SHP77 treated with DMSO at 0.1 percent for 48 hours (cell line): ENCODE data around the gene KAZN.

Experiments used
- DNase-seq: peaks from one replicate; lab custom pipeline; 2025; lab: John Stamatoyannopoulos, UW

Gene KAZN

GRCh38 chr1:14742181-14742980 lies 143.9 kb downstream of the KAZN start:
- no peak for DNase-seq

GRCh38 chr1:14743368-14743767 lies 144.9 kb downstream of the KAZN start:
- DNase-seq: no peak

GRCh38 chr1:14745001-14745720 lies 146.7 kb downstream of the KAZN start:
- no peak for DNase-seq

- no peak for DNase-seq
These were observed 147.3 kb downstream of the KAZN start for GRCh38 chr1:14745789-14746188.

- DNase-seq: no peak
These were observed 147.9 kb downstream of the KAZN start for GRCh38 chr1:14746393-14746792.

DNA sequence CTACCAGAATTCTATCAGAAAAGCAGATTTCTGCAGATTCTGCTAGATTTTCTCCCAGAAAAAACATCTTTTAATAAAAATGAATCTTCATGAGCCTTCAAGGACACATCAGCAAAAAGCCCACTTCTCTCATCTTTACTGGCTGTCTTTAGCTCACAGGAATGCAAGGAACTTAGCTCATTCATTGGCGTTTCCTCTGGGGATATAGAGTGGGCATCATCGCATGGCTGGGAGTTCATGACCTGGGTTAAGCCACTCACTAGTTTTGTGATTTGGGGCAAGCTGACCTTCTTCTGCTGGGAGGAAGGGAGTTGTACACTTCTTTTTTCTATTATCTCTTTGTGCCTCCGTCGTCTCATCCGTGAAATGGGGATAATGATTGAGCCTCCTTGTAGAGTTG lies 149.7 kb downstream of the KAZN start:
- DNase-seq: no peak

DNA sequence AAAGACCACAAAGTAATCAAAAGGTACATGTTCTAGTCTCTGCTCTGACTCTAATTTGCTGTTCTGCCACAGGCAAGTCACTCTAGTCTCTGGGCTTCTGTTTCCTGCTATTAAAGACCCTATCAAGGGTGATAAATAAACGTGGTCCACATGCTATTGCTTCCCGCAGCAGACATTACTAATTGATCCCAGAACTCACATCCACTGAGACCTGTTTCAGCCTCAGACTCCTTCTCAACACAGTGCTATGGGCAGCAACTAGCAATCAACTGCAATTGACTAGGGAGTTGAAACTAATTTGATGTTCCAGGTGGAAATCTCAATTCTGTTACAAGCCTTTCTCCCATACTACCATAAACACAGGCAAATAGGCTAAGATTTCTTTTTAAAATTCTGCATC lies 150.5 kb downstream of the KAZN start:
- DNase-seq: no peak

DNA sequence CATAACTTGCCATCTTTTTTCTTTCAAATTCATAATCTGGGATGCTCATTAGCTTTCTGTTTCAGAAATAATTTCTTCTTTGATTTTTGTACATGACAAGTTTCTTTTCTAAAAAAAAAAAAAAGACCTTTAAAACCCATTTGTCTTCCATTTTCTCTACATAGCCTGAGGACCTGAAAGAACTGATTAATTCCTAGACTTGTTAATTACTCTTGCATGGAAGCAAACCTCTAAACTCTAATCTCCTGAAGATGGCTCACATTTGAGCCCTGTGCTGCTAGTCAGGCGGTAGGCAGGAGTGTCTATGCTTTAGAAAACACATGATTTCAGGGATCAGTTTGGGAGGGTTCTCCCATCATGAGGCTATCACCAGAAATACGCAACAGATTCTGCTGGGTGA lies 152.0 kb downstream of the KAZN start:
- no peak for DNase-seq

DNA sequence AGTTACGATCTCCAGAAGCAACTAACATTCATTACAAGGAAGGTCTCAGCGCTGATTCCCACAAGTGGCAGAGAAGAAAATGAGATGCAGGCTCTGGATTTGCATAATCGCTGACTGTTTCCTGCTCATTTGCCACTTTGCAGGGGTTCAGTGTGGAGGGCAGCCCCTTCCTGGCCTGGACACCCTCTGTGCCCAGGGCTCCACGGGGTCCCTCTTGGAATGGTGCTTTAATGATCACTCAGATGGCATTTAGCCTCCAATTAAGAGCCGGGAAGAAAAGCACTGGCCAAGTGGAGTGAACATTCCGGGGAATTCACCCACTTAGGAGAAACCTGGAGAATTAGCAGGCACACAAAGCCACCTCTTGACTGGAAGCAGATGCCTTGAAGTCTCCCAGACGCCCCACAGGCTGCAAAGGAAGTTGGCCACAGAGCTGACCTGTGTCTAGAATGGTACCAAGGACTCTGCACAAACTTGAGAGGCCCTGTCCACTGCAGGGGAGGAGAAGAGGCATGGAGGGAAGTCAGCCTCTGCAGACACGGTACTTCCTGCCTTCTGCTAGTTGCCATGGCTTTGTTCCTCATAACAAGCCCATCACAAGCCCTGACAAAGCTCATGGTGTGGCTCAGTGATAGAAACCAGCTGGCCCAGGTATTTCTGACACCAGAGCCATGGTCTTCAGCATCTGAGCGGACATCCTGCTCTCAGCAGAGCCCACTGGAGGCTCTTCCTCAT lies 157.2 kb downstream of the KAZN start:
- no peak for DNase-seq

DNA sequence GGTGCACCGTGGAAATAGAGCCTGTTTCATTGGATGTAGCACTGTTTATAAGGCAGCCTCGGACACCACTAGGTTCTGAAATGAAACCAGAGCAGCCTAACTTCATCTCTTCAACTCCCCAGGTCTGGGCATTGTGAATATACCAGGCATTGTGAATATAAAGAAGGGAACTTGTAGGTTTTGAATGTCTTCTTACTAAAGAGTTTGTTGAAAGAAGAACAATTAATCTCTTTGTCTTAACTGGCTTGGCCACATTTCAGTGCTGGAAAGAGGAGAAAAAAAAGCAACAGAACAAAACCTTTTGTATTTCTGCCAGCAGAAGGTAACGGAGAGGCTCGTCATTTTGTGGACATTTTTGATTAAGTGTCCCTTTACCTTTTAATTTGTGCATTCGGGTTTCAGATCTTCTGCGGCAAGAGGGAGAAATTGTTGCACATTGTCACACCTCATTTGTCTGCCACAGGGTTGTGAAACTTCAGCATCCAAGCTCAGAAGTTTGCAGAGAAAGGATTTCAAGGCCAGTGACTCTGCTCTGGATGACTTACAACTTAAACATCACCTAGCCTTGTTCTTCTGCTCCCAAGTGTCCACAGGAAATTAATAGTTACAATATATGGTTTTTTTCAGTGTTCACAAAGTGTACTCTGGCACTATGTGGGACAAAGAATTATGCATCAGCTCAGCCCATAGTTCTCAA lies 158.3 kb downstream of the KAZN start:
- DNase-seq: no peak

DNA sequence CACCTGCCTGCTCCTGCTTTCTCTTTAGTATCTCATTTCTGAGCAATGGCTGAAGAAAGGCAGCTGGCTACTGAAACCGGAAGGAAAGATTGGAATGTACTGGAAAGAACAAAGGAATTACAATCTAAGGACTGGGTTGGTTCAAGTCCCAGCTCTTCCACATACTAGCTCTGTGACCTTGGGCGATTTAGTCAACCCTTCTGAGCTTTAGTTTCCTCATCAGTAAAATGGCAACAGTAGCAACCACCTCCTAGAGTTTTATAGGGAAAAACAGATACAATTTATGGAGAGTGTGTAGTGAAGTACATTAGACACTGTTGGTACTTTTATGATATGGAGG lies 158.8 kb downstream of the KAZN start:
- DNase-seq: no peak

GRCh38 chr1:14759042-14759818 lies 160.7 kb downstream of the KAZN start:
- no peak for DNase-seq

- DNase-seq: no peak
These were observed 161.4 kb downstream of the KAZN start for GRCh38 chr1:14759843-14760242.

- DNase-seq: no peak
These were observed 162.3 kb downstream of the KAZN start for GRCh38 chr1:14760780-14761179.

GRCh38 chr1:14761291-14762153 lies 163.0 kb downstream of the KAZN start:
- no peak for DNase-seq

- no peak for DNase-seq
These were observed 165.5 kb downstream of the KAZN start for GRCh38 chr1:14763977-14764376.

- no peak for DNase-seq
These were observed 167.3 kb downstream of the KAZN start for GRCh38 chr1:14765773-14766172.

- DNase-seq: no peak
These were observed 168.6 kb downstream of the KAZN start for GRCh38 chr1:14767075-14767474.

GRCh38 chr1:14768582-14769304 lies 170.3 kb downstream of the KAZN start:
- no peak for DNase-seq
